Measurements from ENCODE around the gene SLC26A1. TPM values are rescaled to one million over a fixed set of nuclear protein-coding genes. Genes with fewer than 3 reads are reported as not detected.

The SLC26A1 gene
- total RNA-seq, 4 donors from 2014 or later: 1.7 to 4.1 (median 2.8) TPM

- Histone ChIP-seq H3K27ac (no peak overlapping the region), H3K4me1 (peaks cover 7 to 15% (median 11%) of the 10 kb centered on the region in 4 donors), H3K4me3 (no peak overlapping the region), H3K27me3 (no peaks in the 10 kb centered on the region), H3K9me3 (no peaks in the 10 kb centered on the region), H3K36me3 (no peaks in the 10 kb centered on the region)
- 93% methylated on average over 9 of the region's 10 CpGs; no CpG with 5 or more reads in 1 of the 2 donors for WGBS, 2 donors (ENCODE audit: low coverage in 1 of 2)
- intact Hi-C loops (cut with DNase I; ENCODE audit: low total_unique reads): no loop called here
- no peak for DNase-seq
- in situ Hi-C loops (cut with MboI; ENCODE audit: low pct_ligation_motif_present in 1 of 4, low pct_unique_long_range_greater_than_20kb in 1 of 4, low sequenced_read_pairs in 3 of 4): no loop called here
- TF ChIP-seq, protein P1, sequence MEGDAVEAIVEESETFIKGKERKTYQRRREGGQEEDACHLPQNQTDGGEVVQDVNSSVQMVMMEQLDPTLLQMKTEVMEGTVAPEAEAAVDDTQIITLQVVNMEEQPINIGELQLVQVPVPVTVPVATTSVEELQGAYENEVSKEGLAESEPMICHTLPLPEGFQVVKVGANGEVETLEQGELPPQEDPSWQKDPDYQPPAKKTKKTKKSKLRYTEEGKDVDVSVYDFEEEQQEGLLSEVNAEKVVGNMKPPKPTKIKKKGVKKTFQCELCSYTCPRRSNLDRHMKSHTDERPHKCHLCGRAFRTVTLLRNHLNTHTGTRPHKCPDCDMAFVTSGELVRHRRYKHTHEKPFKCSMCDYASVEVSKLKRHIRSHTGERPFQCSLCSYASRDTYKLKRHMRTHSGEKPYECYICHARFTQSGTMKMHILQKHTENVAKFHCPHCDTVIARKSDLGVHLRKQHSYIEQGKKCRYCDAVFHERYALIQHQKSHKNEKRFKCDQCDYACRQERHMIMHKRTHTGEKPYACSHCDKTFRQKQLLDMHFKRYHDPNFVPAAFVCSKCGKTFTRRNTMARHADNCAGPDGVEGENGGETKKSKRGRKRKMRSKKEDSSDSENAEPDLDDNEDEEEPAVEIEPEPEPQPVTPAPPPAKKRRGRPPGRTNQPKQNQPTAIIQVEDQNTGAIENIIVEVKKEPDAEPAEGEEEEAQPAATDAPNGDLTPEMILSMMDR (IDR thresholded peaks at IDR 0.05): no peak
- no peak for TF ChIP-seq POLR2AphosphoS5 (IDR thresholded peaks at IDR 0.05)
- TF ChIP-seq EP300 (IDR thresholded peaks at IDR 0.05; ENCODE audit: low read depth): no peak
- TF ChIP-seq POLR2A (IDR thresholded peaks at IDR 0.05): no peak
Observed at GRCh38 chr4:1015746-1016145, 22.5 kb upstream of the SLC26A1 start.

GRCh38 chr4:1015179-1015578, 22.0 kb upstream of the SLC26A1 start:
- intact Hi-C loops (cut with DNase I; ENCODE audit: low total_unique reads) (no loop called here), in situ Hi-C loops (cut with MboI; ENCODE audit: low pct_ligation_motif_present in 1 of 4, low pct_unique_long_range_greater_than_20kb in 1 of 4, low sequenced_read_pairs in 3 of 4) (no loop called here)
- H3K4me3 ChIP-seq: no peak overlapping the region
- H3K36me3 ChIP-seq: no peaks in the 10 kb centered on the region
- H3K4me1 ChIP-seq: peaks cover 13 to 21% (median 17%) of the 10 kb centered on the region in 4 donors
- no peaks in the 10 kb centered on the region for H3K27me3 ChIP-seq
- no peak for DNase-seq
- 91% methylated on average over 8 of the region's 8 CpGs; no CpG with 5 or more reads in 1 of the 2 donors for WGBS, 2 donors (ENCODE audit: low coverage in 1 of 2)
- no peak overlapping the region for H3K27ac ChIP-seq
- no peaks in the 10 kb centered on the region for H3K9me3 ChIP-seq
- TF ChIP-seq, protein P1 (IDR thresholded peaks at IDR 0.05): no peak
- TF ChIP-seq EP300 (IDR thresholded peaks at IDR 0.05; ENCODE audit: low read depth) (no peak), POLR2A (IDR thresholded peaks at IDR 0.05) (no peak), POLR2AphosphoS5 (IDR thresholded peaks at IDR 0.05) (no peak)

DNA sequence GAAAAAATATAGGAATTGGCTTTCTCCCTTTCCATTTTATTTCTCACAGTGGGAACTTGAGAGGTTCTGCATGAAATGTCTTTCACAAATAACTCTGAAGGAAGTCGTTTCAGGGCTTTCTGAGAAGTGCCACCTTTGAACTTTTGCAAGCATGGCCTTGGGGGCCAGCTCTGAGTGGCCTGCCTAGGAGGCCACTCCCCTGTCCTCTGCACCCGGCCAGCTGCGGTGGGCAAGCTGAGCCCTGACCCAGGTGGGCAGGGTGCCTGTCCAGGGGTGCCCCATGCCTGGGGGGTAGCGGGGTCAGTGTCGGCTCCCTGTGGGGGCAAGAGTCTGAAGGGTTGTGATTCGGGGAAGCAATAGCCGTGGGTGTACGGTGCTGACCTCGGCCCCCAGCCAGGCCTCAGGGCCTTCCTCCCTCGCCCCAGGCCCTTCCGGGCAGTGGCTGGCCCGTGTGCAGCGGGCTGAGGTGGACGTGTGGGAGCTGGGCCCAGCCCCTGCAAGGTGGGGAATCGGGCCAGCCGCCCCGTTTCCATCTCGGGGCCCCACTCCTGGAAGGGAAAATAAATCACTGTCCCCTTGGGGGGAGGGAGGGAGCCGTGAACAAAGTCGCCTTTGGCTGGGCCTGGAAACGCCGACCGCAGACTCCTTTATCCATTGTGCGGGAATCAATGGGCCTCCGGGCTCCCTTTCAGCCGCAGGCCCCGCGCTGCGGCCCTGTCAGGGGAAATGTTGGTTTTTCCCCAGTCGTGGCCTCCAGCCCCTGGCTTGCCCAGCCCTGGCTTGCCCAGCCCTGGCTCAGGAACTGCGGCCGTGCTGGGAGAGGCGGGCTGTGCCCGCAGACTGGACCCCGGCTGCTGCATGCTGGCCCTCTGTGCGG, 21.3 kb upstream of the SLC26A1 start:
- Histone ChIP-seq H3K27me3 (no peaks in the 10 kb centered on the region), H3K4me3 (no peak overlapping the region), H3K36me3 (no peaks in the 10 kb centered on the region), H3K4me1 (peaks cover 14 to 25% (median 20%) of the 10 kb centered on the region in 4 donors), H3K9me3 (no peaks in the 10 kb centered on the region), H3K27ac (no peak overlapping the region)
- intact Hi-C loops (cut with DNase I; ENCODE audit: low total_unique reads) (no loop called here), in situ Hi-C loops (cut with MboI; ENCODE audit: low pct_ligation_motif_present in 1 of 4, low pct_unique_long_range_greater_than_20kb in 1 of 4, low sequenced_read_pairs in 3 of 4) (no loop called here)
- TF ChIP-seq POLR2A (IDR thresholded peaks at IDR 0.05) (no peak), POLR2AphosphoS5 (IDR thresholded peaks at IDR 0.05) (no peak), EP300 (IDR thresholded peaks at IDR 0.05; ENCODE audit: low read depth) (no peak)
- 89% methylated on average over 36 of the region's 36 CpGs; no CpG with 5 or more reads in 1 of the 2 donors for WGBS, 2 donors (ENCODE audit: low coverage in 1 of 2)
- DNase-seq: no peak

DNA sequence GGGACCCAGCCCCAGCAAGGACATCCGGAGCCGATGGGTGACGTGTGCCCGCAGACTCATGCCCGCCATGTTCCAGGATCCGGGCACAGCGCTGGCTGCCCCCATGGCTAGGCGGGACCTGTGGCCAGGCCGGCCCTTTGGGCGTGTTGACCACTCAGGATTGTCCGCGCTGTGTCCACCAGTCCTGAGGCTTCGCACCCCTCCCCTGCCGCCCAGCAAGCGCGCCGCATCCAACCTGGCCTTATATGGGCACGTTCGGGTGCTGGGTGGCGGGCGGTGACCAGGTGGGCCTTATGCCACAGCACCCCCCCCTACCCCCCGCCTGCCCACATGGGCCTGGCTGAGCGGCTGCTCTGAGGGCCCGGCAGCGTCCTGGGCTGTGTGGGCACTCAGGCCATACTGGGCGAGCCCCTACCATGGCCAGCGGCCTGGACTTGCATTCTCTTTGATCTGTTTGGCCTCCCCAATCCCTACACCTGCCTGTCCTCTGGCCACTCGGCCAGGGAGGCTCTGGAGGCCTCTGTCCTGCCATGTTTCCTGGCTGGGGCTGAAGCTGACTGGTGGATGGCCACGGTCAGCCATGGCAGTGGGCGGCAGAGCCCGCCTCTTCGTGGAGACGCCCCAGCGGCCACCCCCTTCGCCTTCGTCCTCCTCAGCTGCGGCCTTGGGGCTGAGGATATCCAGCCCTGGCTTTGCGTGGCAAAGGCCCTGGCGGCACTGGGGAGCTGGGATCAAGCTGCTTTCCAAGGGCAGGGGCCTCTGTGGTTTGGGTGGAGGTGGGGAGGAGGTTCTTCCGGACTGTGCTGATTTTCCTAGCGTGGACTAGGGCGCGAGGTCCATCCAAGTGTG, 20.2 kb upstream of the SLC26A1 start:
- Histone ChIP-seq H3K4me1 (peaks cover 20 to 33% (median 27%) of the 10 kb centered on the region in 4 donors), H3K36me3 (no peaks in the 10 kb centered on the region), H3K4me3 (no peak overlapping the region), H3K27me3 (peaks cover 4% of the 10 kb centered on the region), H3K27ac (no peak overlapping the region), H3K9me3 (no peaks in the 10 kb centered on the region)
- in situ Hi-C loops (cut with MboI; ENCODE audit: low pct_ligation_motif_present in 1 of 4, low pct_unique_long_range_greater_than_20kb in 1 of 4, low sequenced_read_pairs in 3 of 4): no loop called here
- TF ChIP-seq POLR2AphosphoS5 (IDR thresholded peaks at IDR 0.05) (no peak), EP300 (IDR thresholded peaks at IDR 0.05; ENCODE audit: low read depth) (no peak), POLR2A (IDR thresholded peaks at IDR 0.05) (no peak)
- TF ChIP-seq, protein P1 (IDR thresholded peaks at IDR 0.05): no peak
- intact Hi-C loops (cut with DNase I; ENCODE audit: low total_unique reads): no loop called here
- 97 to 100% methylated on average over 1 to 39 of the region's 43 CpGs for WGBS, 2 donors (ENCODE audit: low coverage in 1 of 2)
- DNase-seq: no peak

Data from transverse colon (tissue), 4 donors.